Liver (tissue), 9 donors: Measurements from ENCODE around the gene FUT4. TPM values are rescaled to one million over a fixed set of nuclear protein-coding genes. Genes with fewer than 3 reads are reported as not detected.

Experiments
- DNase-seq: peaks from one replicate; pipeline ENCODE4 v3.0.0-alpha.2; 2017; ENCODE audit warnings: low spot score
- H3K27ac ChIP-seq, 2 donors: one replicate each; pipeline ENCODE4 v1.7.0; 2013; ENCODE audit warnings: inconsistent platforms in 2 of 2, low read length in 2 of 2, control low read depth in 1 of 2, low read depth in 1 of 2, mild to moderate bottlenecking in 1 of 2
- H3K27me3 ChIP-seq, 4 donors: one replicate each; pipeline versions ENCODE4 v1.6.1 to v1.7.0; 2013; ENCODE audit warnings: low read length in 3 of 4, inconsistent platforms in 1 of 4, mild to moderate bottlenecking in 1 of 4, moderate library complexity in 1 of 4; ENCODE audit not compliant: control insufficient read depth in 4 of 4, insufficient read depth in 4 of 4
- H3K36me3 ChIP-seq, 4 donors: one replicate each; pipeline versions ENCODE4 v1.6.1 to v1.7.0; 2013; ENCODE audit warnings: low read length in 3 of 4, mild to moderate bottlenecking in 3 of 4, low read depth in 1 of 4, moderate library complexity in 1 of 4; ENCODE audit not compliant: control insufficient read depth in 4 of 4, insufficient read depth in 3 of 4
- H3K4me1 ChIP-seq, 4 donors: one replicate each; pipeline versions ENCODE4 v1.6.1 to v1.7.0; 2013; ENCODE audit warnings: low read length in 3 of 4, mild to moderate bottlenecking in 3 of 4, moderate library complexity in 1 of 4; ENCODE audit not compliant: control insufficient read depth in 4 of 4, insufficient read depth in 4 of 4
- H3K4me3 ChIP-seq, 3 donors: one replicate each; pipeline versions ENCODE4 v1.6.1 to v1.7.0; 2013; ENCODE audit warnings: low read length in 3 of 3, control low read depth in 1 of 3, low read depth in 1 of 3, mild to moderate bottlenecking in 1 of 3
- H3K9ac ChIP-seq, 2 donors: one replicate each; pipeline ENCODE4 v1.7.0; 2013; ENCODE audit warnings: low read length in 2 of 2, mild to moderate bottlenecking in 2 of 2, moderate library complexity in 2 of 2, control low read depth in 1 of 2, low read depth in 1 of 2
- H3K9me3 ChIP-seq, 4 donors: one replicate each; pipeline versions ENCODE4 v1.6.1 to v1.7.0; 2013; ENCODE audit warnings: low read length in 3 of 4; ENCODE audit not compliant: control insufficient read depth in 4 of 4
- ATF3 ChIP-seq: IDR thresholded peaks from 2 replicates; pipeline ENCODE4 v1.6.1; 2016; ENCODE audit warnings: antibody characterized with exemption
- CTCF ChIP-seq: fragments of 150-350 bp; IDR thresholded peaks from 2 replicates; pipeline ENCODE4 v1.5.1; 2017; ENCODE audit warnings: improper control_type of control experiment, low read depth, low read length; ENCODE audit not compliant: missing input control
- EGR1 ChIP-seq, 2 donors: IDR thresholded peaks; 2 replicates each; pipeline ENCODE4 v1.6.1; 2016 to 2018; ENCODE audit warnings: antibody characterized with exemption in 2 of 2, low read depth in 2 of 2
- FOXA1 ChIP-seq: IDR thresholded peaks from 2 replicates; pipeline ENCODE4 v1.6.1; 2016; ENCODE audit warnings: antibody characterized with exemption
- FOXA2 ChIP-seq: IDR thresholded peaks from 2 replicates; pipeline ENCODE4 v1.6.1; 2016; ENCODE audit warnings: antibody characterized with exemption
- GABPA ChIP-seq, 2 donors: IDR thresholded peaks in 1 of 2; conservative IDR thresholded peaks in 1 of 2; 2 replicates each; pipeline ENCODE4 v1.6.1; 2016; ENCODE audit warnings: antibody characterized with exemption in 2 of 2, mild to moderate bottlenecking in 1 of 2, moderate library complexity in 1 of 2
- HNF4A ChIP-seq, 2 donors: conservative IDR thresholded peaks; 2 replicates each; pipeline ENCODE4 v1.6.1; 2016; ENCODE audit warnings: antibody characterized with exemption in 2 of 2, mild to moderate bottlenecking in 2 of 2
- HNF4G ChIP-seq: IDR thresholded peaks from 2 replicates; pipeline ENCODE4 v1.6.1; 2016; ENCODE audit warnings: antibody characterized with exemption
- JUND ChIP-seq, 2 donors: IDR thresholded peaks; 2 replicates each; pipeline ENCODE4 v1.6.1; 2016; ENCODE audit warnings: antibody characterized with exemption in 2 of 2
- MAX ChIP-seq: IDR thresholded peaks from 2 replicates; pipeline ENCODE4 v1.6.1; 2016; ENCODE audit warnings: antibody characterized with exemption
- NR2F2 ChIP-seq: IDR thresholded peaks from 2 replicates; pipeline ENCODE4 v1.6.1; 2016; ENCODE audit warnings: antibody characterized with exemption
- RAD21 ChIP-seq, 2 donors: IDR thresholded peaks; 2 replicates each; pipeline ENCODE4 v1.6.1; 2016; ENCODE audit warnings: antibody characterized with exemption in 2 of 2, mild to moderate bottlenecking in 2 of 2
- REST ChIP-seq: IDR thresholded peaks from 2 replicates; pipeline ENCODE4 v1.6.1; 2016; ENCODE audit warnings: antibody characterized with exemption, mild to moderate bottlenecking
- RXRA ChIP-seq, 2 donors: IDR thresholded peaks; 2 replicates each; pipeline ENCODE4 v1.6.1; 2017 to 2018; ENCODE audit warnings: antibody characterized with exemption in 2 of 2, mild to moderate bottlenecking in 1 of 2
- SP1 ChIP-seq: IDR thresholded peaks from 2 replicates; pipeline ENCODE4 v1.6.1; 2018; ENCODE audit warnings: antibody characterized with exemption, mild to moderate bottlenecking
- TAF1 ChIP-seq: conservative IDR thresholded peaks from 2 replicates; pipeline ENCODE4 v1.6.1; 2016; ENCODE audit warnings: antibody characterized with exemption, mild to moderate bottlenecking
- YY1 ChIP-seq: IDR thresholded peaks from 2 replicates; pipeline ENCODE4 v1.6.1; 2016; ENCODE audit warnings: antibody characterized with exemption, mild to moderate bottlenecking
- ZBTB33 ChIP-seq: IDR thresholded peaks from 2 replicates; pipeline ENCODE4 v1.6.1; 2016; ENCODE audit warnings: antibody characterized with exemption
- WGBS: extraction: QIAGEN DNeasy Blood & Tissue Kit; methylation state at CpG from one replicate; pipeline ENCODE4 v1.1.7; 2013; 5-methylcytosine and 5-hydroxymethylcytosine counted together
- polyA plus RNA-seq, 2 donors: library from polyadenylated mRNA; stranded (reverse) in 1 of 2; unstranded in 1 of 2; fragments of 200-250 nt in 1 of 2; fragments of >200 nt in 1 of 2; fragmentation: Nextera tagmentation in 1 of 2; extraction: Ambion mirVana in 1 of 2; gene quantifications; one replicate each; pipeline versions ENCODE4 v1.2.1 to v1.2.3, GENCODE V29; 2013 to 2015
- total RNA-seq, 2 donors: library from RNA; depleted of rRNA; stranded (reverse); fragments of >200 nt; gene quantifications; one replicate each; pipeline ENCODE4 v1.2.3, GENCODE V29; 2014
- donor health status: healthy.
- donor health status: healthy.
- donor health status: healthy.
- donor health status: healthy.
- donor health status: healthy.

The FUT4 gene
- total and polyA plus RNA-seq, 4 donors = 0.47 to 4.3 (median 1.4) TPM

- WGBS = 54% methylated on average over 3 of the region's 3 CpGs
- Histone ChIP-seq H3K9me3 (no peaks in the 10 kb centered on the region), H3K4me3 (no peak overlapping the region), H3K27me3 (no peaks in the 10 kb centered on the region), H3K27ac (no peak overlapping the region), H3K9ac (no peak overlapping the region), H3K4me1 (no peaks in the 10 kb centered on the region), H3K36me3 (no peaks in the 10 kb centered on the region)
- DNase-seq = no peak
- TF ChIP-seq ZBTB33 = no peak
- TF ChIP-seq GABPA (IDR thresholded peaks at IDR 0.05 in 1 of 2, conservative IDR thresholded peaks at IDR 0.05 in 1 of 2) = no peak
- no peak for TF ChIP-seq HNF4A (conservative IDR thresholded peaks at IDR 0.05)
- TF ChIP-seq RAD21 (IDR thresholded peaks at IDR 0.05) = no peak
- no peak for TF ChIP-seq FOXA2
- no peak for TF ChIP-seq TAF1
- TF ChIP-seq FOXA1 = no peak
- TF ChIP-seq MAX = no peak
These were observed 6.6 kb upstream of the FUT4 start for GRCh38 chr11:94537031-94537600.

- no peak overlapping the region for H3K27ac ChIP-seq
- no peak overlapping the region for H3K9ac ChIP-seq
- WGBS = 44% methylated on average over 1 of the region's 1 CpG
- TF ChIP-seq EGR1 (IDR thresholded peaks at IDR 0.05; ENCODE audit: low read depth in 2 of 2) = no peak
- TF ChIP-seq NR2F2 = no peak
- no peak for TF ChIP-seq HNF4A (conservative IDR thresholded peaks at IDR 0.05)
- no peak for TF ChIP-seq JUND (IDR thresholded peaks at IDR 0.05)
- TF ChIP-seq REST = no peak
- TF ChIP-seq FOXA1 = no peak
- no peak for TF ChIP-seq ATF3
- TF ChIP-seq HNF4G = no peak
- no peak for TF ChIP-seq FOXA2
- no peak for TF ChIP-seq RAD21 (IDR thresholded peaks at IDR 0.05)
- no peak for TF ChIP-seq RXRA (IDR thresholded peaks at IDR 0.05)
- TF ChIP-seq CTCF = no peak
- no peak for TF ChIP-seq ZBTB33
- TF ChIP-seq MAX = no peak
- TF ChIP-seq GABPA (IDR thresholded peaks at IDR 0.05 in 1 of 2, conservative IDR thresholded peaks at IDR 0.05 in 1 of 2) = no peak
- TF ChIP-seq TAF1 = no peak
- TF ChIP-seq SP1 = no peak
- TF ChIP-seq YY1 = no peak
- H3K4me3 ChIP-seq = no peak overlapping the region
- no peaks in the 10 kb centered on the region for H3K27me3 ChIP-seq
- H3K36me3 ChIP-seq = no peaks in the 10 kb centered on the region
- peaks cover 0 to 8% (median 3%) of the 10 kb centered on the region in 4 donors for H3K4me1 ChIP-seq
- no peak for DNase-seq
- no peaks in the 10 kb centered on the region for H3K9me3 ChIP-seq
These were observed 4.3 kb upstream of the FUT4 start for GRCh38 chr11:94539420-94539819.
